Fibroblast of skin of scalp (primary cell): ENCODE measurements around the gene ZNF30.
"Not testable (repeated sequence)": the region's sequence is repeated elsewhere in the genome, so short reads cannot be mapped to it uniquely, and the experiment has no call there.

ENCODE experiments used
- DNase-seq: peaks from one replicate; pipeline ENCODE4 v3.0.0-alpha.2; 2013

The ZNF30 gene

GRCh38 chr19:34960103-34960805 is 33.6 kb downstream of the ZNF30 start:
- peak; percentile 31 for DNase-seq

- no peak for DNase-seq
These were observed 34.4 kb downstream of the ZNF30 start for GRCh38 chr19:34960940-34961679.

GRCh38 chr19:34961775-34962686 is 35.3 kb downstream of the ZNF30 start:
- no peak for DNase-seq

GRCh38 chr19:34962687-34963572 is 36.2 kb downstream of the ZNF30 start:
- no peak for DNase-seq

- DNase-seq: peak; percentile 45
These were observed 37.1 kb downstream of the ZNF30 start, which contains the start of gene ZNF792 for GRCh38 chr19:34963573-34964406. Gene ZNF792 (minus strand): TSS chr19:34964229. CDS start chr19:34963662, 567 bp downstream.

GRCh38 chr19:34964598-34964997 is 37.9 kb downstream of the ZNF30 start:
- DNase-seq: no peak

- DNase-seq: not testable (repeated sequence)
These were observed 38.8 kb downstream of the ZNF30 start for GRCh38 chr19:34965505-34965904.

- DNase-seq: no peak
These were observed 40.8 kb downstream of the ZNF30 start for GRCh38 chr19:34967551-34967950.

- no peak for DNase-seq
These were observed 43.0 kb downstream of the ZNF30 start for GRCh38 chr19:34969721-34970120.

GRCh38 chr19:34970185-34970780 is 43.6 kb downstream of the ZNF30 start:
- DNase-seq: not testable (repeated sequence)

GRCh38 chr19:34972163-34972705 is 45.5 kb downstream of the ZNF30 start:
- no peak for DNase-seq

GRCh38 chr19:34974646-34975045 is 47.9 kb downstream of the ZNF30 start:
- DNase-seq: no peak

GRCh38 chr19:34975056-34975455 is 48.4 kb downstream of the ZNF30 start:
- no peak for DNase-seq

- DNase-seq: no peak
These were observed 49.9 kb downstream of the ZNF30 start for GRCh38 chr19:34976611-34977010.

- DNase-seq: no peak
These were observed 53.3 kb downstream of the ZNF30 start for GRCh38 chr19:34979819-34980640.

- no peak for DNase-seq
These were observed 55.6 kb downstream of the ZNF30 start for GRCh38 chr19:34982275-34982674.

- DNase-seq: no peak
These were observed 57.1 kb downstream of the ZNF30 start for GRCh38 chr19:34983786-34984185.

GRCh38 chr19:34984287-34984686 is 57.6 kb downstream of the ZNF30 start:
- no peak for DNase-seq
